HEK293 (cell line): Measurements from ENCODE around the gene ZNF799.

ENCODE experiments used
- ELK4 ChIP-seq: IDR thresholded peaks from 2 replicates; pipeline ENCODE4 v1.6.1; 2011; ENCODE audit warnings: mild to moderate bottlenecking, low read depth, low read length, borderline replicate concordance
- GLI2 ChIP-seq: fragments of 450-650 bp; formaldehyde crosslinking; IDR thresholded peaks from 2 replicates; pipeline ENCODE4; 2017; ENCODE audit warnings: missing biosample characterization, missing genetic modification characterization, low read depth, borderline replicate concordance
- HIC1 ChIP-seq: fragments of 450-650 bp; formaldehyde crosslinking; IDR thresholded peaks from 2 replicates; pipeline ENCODE4 v1.5.1; 2016; ENCODE audit warnings: missing biosample characterization, missing genetic modification characterization
- HOXA7 ChIP-seq: sonication (generic); formaldehyde crosslinking; IDR thresholded peaks from 2 replicates; pipeline ENCODE4 v1.8.1; 2022; ENCODE audit warnings: missing genetic modification reagents, borderline replicate concordance
- INSM2 ChIP-seq: fragments of 450-650 bp; formaldehyde crosslinking; IDR thresholded peaks from 2 replicates; pipeline ENCODE4 v1.5.1; 2016; ENCODE audit warnings: missing biosample characterization, missing genetic modification characterization
- OSR2 ChIP-seq: fragments of 450-650 bp; formaldehyde crosslinking; IDR thresholded peaks from 2 replicates; pipeline ENCODE4 v1.5.1; 2016; ENCODE audit warnings: missing biosample characterization, missing genetic modification characterization
- PBX3 ChIP-seq: sonication (generic); formaldehyde crosslinking; IDR thresholded peaks from 2 replicates; pipeline ENCODE4 v1.8.1; 2022; ENCODE audit warnings: mild to moderate bottlenecking, moderate library complexity, missing genetic modification reagents
- SP7 ChIP-seq: fragments of 450-650 bp; formaldehyde crosslinking; IDR thresholded peaks from 2 replicates; pipeline ENCODE4 v1.5.1; 2016; ENCODE audit warnings: missing biosample characterization, missing genetic modification characterization
- WT1 ChIP-seq: fragments of 450-650 bp; formaldehyde crosslinking; IDR thresholded peaks from 2 replicates; pipeline ENCODE4 v1.5.1; 2016; ENCODE audit warnings: missing biosample characterization, missing genetic modification characterization
- ZBTB1 ChIP-seq: fragments of 450-650 bp; formaldehyde crosslinking; IDR thresholded peaks from 2 replicates; pipeline ENCODE4 v1.5.1; 2016; ENCODE audit warnings: missing biosample characterization, missing genetic modification characterization
- ZBTB10 ChIP-seq: fragments of 450-650 bp; formaldehyde crosslinking; IDR thresholded peaks from 2 replicates; pipeline ENCODE4 v1.5.1; 2016; ENCODE audit warnings: missing biosample characterization, missing genetic modification characterization
- ZBTB8A ChIP-seq: fragments of 450-650 bp; formaldehyde crosslinking; IDR thresholded peaks from 2 replicates; pipeline ENCODE4 v1.5.1; 2016; ENCODE audit warnings: missing biosample characterization, missing genetic modification characterization
- ZFP3 ChIP-seq: fragments of 450-650 bp; formaldehyde crosslinking; IDR thresholded peaks from 2 replicates; pipeline ENCODE4 v1.5.1; 2016; ENCODE audit warnings: low read depth, missing biosample characterization, missing genetic modification characterization
- ZIC2 ChIP-seq: fragments of 450-650 bp; formaldehyde crosslinking; IDR thresholded peaks from 2 replicates; pipeline ENCODE4 v1.5.1; 2016; ENCODE audit warnings: missing biosample characterization, missing genetic modification characterization
- ZNF155 ChIP-seq: fragments of 450-650 bp; formaldehyde crosslinking; IDR thresholded peaks from 2 replicates; pipeline ENCODE4 v1.5.1; 2016; ENCODE audit warnings: missing biosample characterization, missing genetic modification characterization
- ZNF239 ChIP-seq: fragments of 450-650 bp; formaldehyde crosslinking; IDR thresholded peaks from 2 replicates; pipeline ENCODE4 v1.5.1; 2016; ENCODE audit warnings: missing biosample characterization, missing genetic modification characterization
- ZNF311 ChIP-seq: fragments of 450-650 bp; formaldehyde crosslinking; IDR thresholded peaks from 2 replicates; pipeline ENCODE4 v1.5.1; 2017; ENCODE audit warnings: missing biosample characterization, missing genetic modification characterization, borderline replicate concordance
- ZNF350 ChIP-seq: fragments of 450-650 bp; formaldehyde crosslinking; IDR thresholded peaks from 2 replicates; pipeline ENCODE4 v1.5.0; 2017; ENCODE audit warnings: missing biosample characterization, mild to moderate bottlenecking, missing genetic modification characterization
- ZNF391 ChIP-seq: fragments of 450-650 bp; formaldehyde crosslinking; IDR thresholded peaks from 2 replicates; pipeline ENCODE4 v1.5.1; 2016; ENCODE audit warnings: low read depth, missing biosample characterization, missing genetic modification characterization, borderline replicate concordance
- ZNF449 ChIP-seq: fragments of 450-650 bp; formaldehyde crosslinking; IDR thresholded peaks from 2 replicates; pipeline ENCODE4 v1.5.1; 2017; ENCODE audit warnings: missing biosample characterization, mild to moderate bottlenecking, missing genetic modification characterization, moderate library complexity
- ZNF513 ChIP-seq: fragments of 450-650 bp; IDR thresholded peaks from 2 replicates; pipeline ENCODE4 v1.5.1; 2018; ENCODE audit warnings: missing biosample characterization, missing genetic modification characterization
- ZNF600 ChIP-seq: fragments of 450-650 bp; formaldehyde crosslinking; IDR thresholded peaks from 2 replicates; pipeline ENCODE4 v1.5.1; 2016; ENCODE audit warnings: missing biosample characterization, missing genetic modification characterization
- ZNF639 ChIP-seq: fragments of 450-650 bp; formaldehyde crosslinking; IDR thresholded peaks from 2 replicates; pipeline ENCODE4 v1.5.1; 2016; ENCODE audit warnings: missing biosample characterization, missing genetic modification characterization
- ZNF654 ChIP-seq: fragments of 450-650 bp; formaldehyde crosslinking; IDR thresholded peaks from 2 replicates; pipeline ENCODE4 v1.5.1; 2016; ENCODE audit warnings: low read depth, missing biosample characterization, missing genetic modification characterization
- ZNF777 ChIP-seq: fragments of 450-650 bp; formaldehyde crosslinking; IDR thresholded peaks from 2 replicates; pipeline ENCODE4 v1.5.1; 2017; ENCODE audit warnings: missing biosample characterization, missing genetic modification characterization, borderline replicate concordance
- ZNF792 ChIP-seq: fragments of 450-650 bp; formaldehyde crosslinking; IDR thresholded peaks from 2 replicates; pipeline ENCODE4 v1.5.1; 2016; ENCODE audit warnings: missing biosample characterization, missing genetic modification characterization

Gene ZNF799

GRCh38 chr19:12440541-12441316, 39.7 kb upstream of the ZNF799 start, which contains the start of gene ZNF443 (continued):
- TF ChIP-seq ZNF239 (no peak), ZBTB8A (tag by site-specific recombination) (no peak; the same call in none of the 2 replicates), OSR2 (tag by site-specific recombination) (no peak), ZIC2 (tag by site-specific recombination) (no peak), ZNF639 (tag by site-specific recombination) (no peak), ZNF777 (tag by site-specific recombination) (no peak), HIC1 (no peak), ZBTB10 (no peak), ZNF449 (tag by site-specific recombination) (no peak), ZNF155 (tag by site-specific recombination) (no peak), ZFP3 (tag by site-specific recombination) (no peak), ELK4 (no peak), WT1 (tag by site-specific recombination) (no peak), ZNF792 (no peak), ZNF350 (peak; percentile 92), SP7 (peak; percentile 9; the same call in 1 of the 2 replicates), ZNF513 (tag by site-specific recombination) (no peak), ZNF391 (no peak), ZNF600 (tag by site-specific recombination) (peak; percentile 72; the same call in 1 of the 2 replicates), INSM2 (tag by site-specific recombination) (no peak), PBX3 (CRISPR knock-in tag) (no peak), ZBTB1 (tag by site-specific recombination) (no peak), ZNF654 (tag by site-specific recombination) (no peak), ZNF311 (tag by site-specific recombination) (no peak), GLI2 (tag by site-specific recombination) (no peak), HOXA7 (CRISPR knock-in tag) (no peak)
